ENCODE measurements around the gene FSHB. TPM values are rescaled to one million over a fixed set of nuclear protein-coding genes. Genes with fewer than 3 reads are reported as not detected.
"Not testable (repeated sequence)": the region's sequence is repeated elsewhere in the genome, so short reads cannot be mapped to it uniquely, and the experiment has no call there.

Gene FSHB
- total RNA-seq = not detected
- long read RNA-seq = 0 reads

DNA sequence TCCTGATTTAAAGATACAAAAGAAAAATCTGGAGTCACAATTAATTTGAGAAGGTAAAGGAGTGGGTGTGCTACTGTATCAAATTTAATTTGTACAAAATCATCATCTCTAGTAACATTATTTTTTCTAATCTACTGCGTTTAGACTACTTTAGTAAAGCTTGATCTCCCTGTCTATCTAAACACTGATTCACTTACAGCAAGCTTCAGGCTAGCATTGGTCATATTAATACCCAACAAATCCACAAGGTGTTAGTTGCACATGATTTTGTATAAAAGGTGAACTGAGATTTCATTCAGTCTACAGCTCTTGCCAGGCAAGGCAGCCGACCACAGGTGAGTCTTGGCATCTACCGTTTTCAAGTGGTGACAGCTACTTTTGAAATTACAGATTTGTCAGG, at the start of gene FSHB:
TSS of gene FSHB (plus strand) at position 301 of the 400 bp plus-strand sequence. CDS start 889 bp downstream, outside the sequence.
- intact Hi-C loops (cut with DNase I, micrococcal nuclease) = no loop called here
- ATAC-seq = no peak
- DNase-seq = no peak

DNA sequence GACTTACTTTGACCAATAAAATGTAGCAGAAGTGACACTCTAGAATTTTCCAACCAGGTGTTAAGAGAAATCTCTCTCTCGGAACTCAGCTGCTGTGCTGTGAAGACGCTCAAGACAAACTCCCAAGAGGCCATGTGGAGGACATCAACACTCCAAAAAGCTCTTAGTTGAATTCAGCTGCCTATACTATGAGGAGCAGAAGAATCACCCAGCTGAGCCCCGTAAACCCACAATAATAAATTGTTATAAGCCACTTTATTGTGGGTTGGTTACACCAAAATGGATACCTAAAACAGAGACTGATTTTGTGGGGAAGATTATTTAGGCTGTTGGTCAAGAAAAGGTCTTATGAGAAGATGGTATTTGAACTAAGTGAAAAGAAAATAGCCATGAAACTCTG, 44.1 kb upstream of the FSHB start:
- intact Hi-C loops (cut with DNase I, micrococcal nuclease) = no loop called here
- ATAC-seq = no peak
- no peak for DNase-seq

DNA sequence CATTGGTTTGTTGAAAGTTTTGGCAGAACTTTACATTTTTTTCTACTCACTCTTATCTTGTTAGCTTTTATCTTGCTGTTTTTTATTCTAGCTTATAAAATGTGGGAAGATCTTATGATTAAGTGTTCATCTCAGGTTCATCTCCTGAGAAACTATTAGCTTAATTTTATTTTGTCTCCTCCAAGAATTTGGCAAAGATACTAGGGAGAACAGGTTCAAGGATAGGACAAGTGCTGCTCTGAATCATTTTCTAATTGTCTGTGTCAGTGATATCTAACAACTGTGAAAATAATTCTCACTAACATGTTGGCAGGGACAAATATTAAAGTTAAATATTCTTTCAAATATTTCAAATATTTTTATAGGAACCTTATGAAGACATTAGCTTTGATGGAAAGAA, 38.2 kb upstream of the FSHB start:
- intact Hi-C loops (cut with DNase I, micrococcal nuclease) = no loop called here
- no peak for ATAC-seq
- no peak for DNase-seq

DNA sequence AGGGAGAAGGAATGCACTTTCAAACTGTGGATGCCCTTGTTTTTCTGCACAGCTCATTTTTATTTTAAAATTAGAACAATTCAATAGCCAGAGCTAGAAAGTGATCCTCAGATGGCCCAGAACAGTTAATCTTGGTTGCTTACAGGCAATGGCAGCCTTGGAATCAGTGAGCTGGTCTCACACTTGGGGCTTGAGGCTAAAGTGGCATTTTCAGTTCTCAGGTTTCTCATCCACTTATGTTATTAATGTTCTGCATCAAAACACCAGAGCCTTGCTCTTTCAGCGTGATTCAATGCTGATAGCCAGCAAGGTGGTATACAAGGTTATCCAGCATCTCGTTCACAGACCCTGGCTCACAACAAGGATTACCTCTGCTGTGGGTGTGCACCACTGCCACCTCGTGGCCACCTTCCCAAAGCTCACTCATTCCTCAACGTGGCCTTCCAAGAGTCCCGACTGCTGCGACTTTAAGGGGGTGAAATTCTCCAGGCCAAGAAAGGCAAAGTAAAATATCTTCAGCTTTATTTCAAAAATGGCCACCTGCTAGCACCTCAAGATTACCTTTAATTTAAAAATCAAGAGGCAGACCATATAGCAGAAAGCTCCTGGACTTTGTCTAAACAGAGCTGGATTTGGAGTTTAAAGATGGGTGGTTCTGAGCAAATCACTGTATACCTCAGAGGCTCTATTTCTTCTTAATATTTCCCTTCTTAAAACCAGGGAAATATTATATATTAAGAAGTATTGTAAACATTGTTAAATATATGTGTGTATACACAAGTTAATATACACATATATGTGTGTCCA, 34.2 kb upstream of the FSHB start:
- intact Hi-C loops (cut with DNase I, micrococcal nuclease) = no loop called here
- DNase-seq (peak; percentile 36 to 62), ATAC-seq (peak; percentile 72)

DNA sequence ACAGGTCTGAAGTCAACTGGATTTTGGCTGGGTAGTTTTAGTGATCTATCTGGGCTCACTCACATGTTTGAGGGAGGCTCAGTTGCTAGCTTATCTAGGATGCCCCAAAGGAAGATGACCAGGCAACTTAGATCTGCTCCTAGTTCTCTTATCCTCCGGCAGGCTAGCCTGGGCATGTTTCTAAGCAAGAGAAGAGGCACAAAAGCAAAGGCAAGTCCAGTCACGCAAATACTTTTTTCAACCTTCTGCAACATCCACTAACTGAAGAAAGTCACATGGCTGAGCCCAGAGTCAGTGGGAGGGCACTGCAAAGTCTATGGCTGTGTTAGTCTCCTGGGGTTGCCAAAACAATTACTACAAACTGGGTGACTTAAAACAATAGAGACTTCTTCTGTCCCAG, 32.9 kb upstream of the FSHB start:
- DNase-seq = no peak
- no peak for ATAC-seq
- intact Hi-C loops (cut with DNase I, micrococcal nuclease) = no loop called here

DNA sequence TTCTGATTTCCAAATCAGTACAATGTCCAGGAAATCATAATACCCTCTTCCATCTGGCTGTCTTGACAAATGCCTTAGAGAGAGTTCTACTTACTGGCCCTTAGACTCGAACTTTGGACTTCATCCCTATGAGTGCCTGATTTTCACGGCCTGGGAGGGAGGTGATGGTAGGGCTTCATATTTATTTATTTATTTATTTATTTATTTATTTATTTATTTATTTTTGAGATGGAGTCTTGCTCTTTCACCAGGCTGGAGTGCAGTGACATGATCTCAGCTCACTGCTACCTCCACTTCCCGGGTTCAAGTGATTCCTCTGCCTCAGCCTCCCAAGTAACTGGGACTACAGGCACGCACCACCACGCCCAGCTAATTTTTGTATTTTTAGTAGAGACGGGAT, 27.8 kb upstream of the FSHB start:
- intact Hi-C loops (cut with DNase I, micrococcal nuclease); ATAC-seq; DNase-seq: not testable (repeated sequence)

DNA sequence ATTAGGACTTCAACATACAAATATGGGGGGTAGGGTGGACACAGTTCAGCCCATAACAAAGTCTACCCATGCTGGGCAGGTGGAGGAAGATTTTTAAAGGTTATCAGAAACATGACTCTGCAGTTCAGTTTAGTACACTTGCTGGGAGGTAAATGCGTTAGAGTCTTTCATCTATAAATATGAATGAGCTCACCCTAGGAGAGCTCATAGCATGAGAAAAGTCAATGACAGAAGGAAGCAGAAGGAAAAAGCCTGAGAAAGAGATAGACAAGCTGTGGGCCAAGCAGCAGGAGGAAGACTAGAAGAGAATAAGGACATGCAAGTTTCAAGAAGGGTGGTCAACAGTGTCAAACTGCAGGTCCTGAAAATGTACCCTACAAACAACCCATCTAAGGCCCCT, 27.0 kb upstream of the FSHB start:
- ATAC-seq = no peak
- intact Hi-C loops (cut with DNase I, micrococcal nuclease) = no loop called here
- no peak for DNase-seq

DNA sequence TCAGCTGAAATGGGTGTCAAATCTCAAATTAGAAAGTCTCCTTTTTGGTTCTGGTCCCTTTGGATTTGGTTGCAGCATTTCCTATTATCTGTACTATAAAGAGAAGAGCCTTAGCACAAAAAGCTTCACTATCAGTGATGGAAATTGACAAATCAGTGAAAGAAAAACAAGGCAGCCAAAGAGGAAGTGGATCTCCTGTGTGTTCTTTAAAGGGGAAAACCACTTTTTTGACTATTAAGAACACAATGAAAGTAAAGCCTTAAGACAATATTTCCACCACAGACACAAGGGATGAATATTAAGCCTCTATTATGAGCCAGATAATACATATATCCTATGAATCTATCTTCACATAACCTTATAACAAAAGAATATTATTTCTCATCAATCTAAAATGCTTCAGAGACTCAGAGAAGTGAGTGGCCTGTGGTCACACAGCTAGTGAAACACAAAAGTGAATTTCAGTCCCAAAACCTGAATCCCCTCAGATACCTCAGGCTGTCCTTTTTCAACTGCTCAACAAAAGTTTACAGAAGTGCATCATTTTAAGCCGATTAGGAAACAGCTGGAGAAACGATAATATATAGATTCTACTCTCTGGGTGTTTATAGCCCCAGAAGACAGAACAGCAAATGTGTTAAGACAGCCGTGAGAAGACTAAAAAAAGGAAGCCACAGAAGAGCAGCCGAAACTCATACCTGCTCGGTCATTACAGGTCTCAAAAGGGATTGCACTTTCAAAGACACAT, 24.4 kb upstream of the FSHB start:
- intact Hi-C loops (cut with DNase I, micrococcal nuclease) = no loop called here
- DNase-seq (no peak), ATAC-seq (no peak)

DNA sequence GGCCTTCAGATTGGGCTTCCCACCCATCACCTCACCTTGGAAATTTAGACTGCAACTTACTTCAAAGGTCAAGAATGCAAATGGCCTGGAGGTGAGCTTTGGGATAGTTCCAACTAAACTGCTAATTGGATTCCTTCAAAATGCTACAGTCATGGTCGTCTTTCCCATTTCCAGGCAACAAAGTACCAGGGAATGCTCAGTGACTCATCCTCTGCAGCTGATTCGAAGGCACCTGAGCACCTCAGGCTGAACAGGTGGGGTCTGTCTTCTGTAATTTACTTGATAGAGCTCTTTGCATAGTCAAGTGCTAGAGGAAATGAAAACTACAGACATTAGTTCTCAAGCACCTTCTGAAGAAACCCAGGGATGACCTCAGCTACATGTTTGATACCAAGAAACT, 20.5 kb upstream of the FSHB start:
- intact Hi-C loops (cut with DNase I, micrococcal nuclease) = no loop called here
- DNase-seq (no peak), ATAC-seq (no peak)

DNA sequence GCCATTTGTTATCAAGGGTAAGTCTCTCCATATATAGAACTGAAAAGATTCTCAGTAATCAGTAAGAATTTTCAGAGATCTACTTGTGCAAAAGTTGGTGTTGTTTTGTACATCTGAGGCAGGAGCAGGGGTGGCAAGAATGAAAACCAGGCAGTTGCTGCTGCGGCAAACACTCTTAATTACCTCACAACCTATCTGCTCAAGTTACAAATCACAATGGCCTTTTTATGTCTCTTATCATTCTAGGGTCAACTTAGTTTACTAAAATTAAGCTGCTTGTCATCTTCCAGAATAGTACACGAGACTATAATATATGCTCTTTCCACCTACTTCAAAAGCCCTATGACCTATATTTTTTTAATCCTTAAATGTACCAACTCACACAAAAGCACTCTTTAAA, 14.3 kb upstream of the FSHB start:
- DNase-seq = no peak
- no peak for ATAC-seq
- intact Hi-C loops (cut with DNase I, micrococcal nuclease) = no loop called here

DNA sequence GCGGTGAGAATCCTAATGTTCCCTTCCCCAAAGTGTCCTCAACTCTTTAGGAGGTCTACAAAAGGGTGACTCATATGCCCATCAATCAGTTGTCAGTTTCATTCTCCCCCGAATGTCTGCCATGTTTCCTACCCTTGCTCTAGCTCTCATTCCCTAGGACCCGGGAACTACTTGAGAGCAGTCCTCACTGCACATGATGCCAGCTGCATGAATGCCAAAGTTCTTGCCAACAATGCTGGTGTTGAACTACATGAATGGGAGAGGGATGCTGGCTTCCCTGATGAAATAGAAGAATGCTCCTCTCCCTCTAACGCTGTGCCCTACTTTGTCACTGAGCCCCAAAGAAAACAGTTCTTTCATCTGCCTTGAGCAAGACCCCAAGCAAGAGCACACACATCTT, 12.5 kb upstream of the FSHB start:
- ATAC-seq (no peak), DNase-seq (no peak)
- intact Hi-C loops (cut with DNase I, micrococcal nuclease) = no loop called here

DNA sequence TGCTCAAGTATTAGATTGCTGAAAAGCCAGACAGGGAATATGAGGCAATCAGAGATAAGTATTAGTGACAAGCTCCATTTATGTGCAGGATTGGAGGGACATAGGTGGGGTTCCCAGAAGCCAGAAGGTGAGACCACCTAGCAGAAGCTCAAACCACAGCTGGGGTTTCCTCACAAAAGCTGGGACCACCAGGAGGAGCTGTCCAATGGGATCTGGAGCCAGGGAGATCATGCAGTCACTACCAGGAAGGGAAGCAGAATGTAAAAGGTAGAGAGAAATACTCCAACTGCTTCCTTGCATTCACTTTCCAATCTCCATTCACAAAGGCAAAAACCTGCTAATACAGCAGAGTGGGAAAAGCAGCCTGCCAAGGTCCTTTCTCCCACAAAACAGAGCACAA, 5.2 kb upstream of the FSHB start:
- ATAC-seq (no peak), DNase-seq (no peak)
- intact Hi-C loops (cut with DNase I, micrococcal nuclease) = no loop called here

DNA sequence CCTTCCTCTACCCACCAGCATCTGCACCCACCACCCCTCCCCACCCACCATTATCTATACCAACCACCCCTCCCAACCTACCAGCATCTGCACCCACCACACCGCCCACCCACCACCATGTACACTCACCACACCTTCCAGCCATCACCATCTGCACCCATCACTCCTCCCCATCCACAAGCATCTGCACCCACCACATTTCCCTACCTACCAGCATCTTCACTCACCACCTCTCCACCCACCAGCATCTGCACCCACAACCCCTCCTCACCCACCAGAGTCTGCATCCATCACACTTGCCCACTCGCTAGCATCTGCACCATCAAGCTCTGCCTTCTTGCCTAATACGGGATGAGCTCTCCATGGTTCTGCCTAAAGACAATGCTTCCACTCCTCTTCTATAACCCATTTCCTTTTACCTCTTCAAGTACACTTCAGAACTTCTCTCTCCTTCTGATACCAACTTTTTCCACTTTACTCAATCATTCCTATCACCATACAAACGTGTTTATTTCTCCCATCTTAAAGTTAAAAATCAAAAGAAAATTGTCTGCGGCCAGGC, 2.4 kb upstream of the FSHB start:
- DNase-seq (no peak), ATAC-seq (no peak)
- intact Hi-C loops (cut with DNase I, micrococcal nuclease) = no loop called here

DNA sequence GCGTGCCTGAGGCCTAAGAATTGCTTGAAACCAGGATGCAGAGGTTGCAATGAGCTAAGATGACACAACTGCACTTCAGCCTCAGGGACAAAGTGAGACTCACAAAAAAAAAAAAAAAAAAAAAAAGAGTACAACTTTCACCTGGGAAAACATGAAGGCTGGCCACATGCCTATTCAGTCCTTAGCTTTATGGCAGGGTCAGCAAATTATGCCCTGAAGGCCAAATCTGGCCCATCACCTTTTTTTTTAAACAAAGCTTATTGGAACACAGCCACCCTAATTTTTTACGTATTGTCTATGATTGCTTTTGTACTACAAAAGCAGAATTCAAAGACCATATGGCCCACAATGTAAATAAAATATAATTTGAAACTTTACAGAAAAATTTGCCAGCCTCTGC, 8.2 kb downstream of the FSHB start:
- DNase-seq (no peak), ATAC-seq (no peak)
- intact Hi-C loops (cut with DNase I, micrococcal nuclease) = no loop called here

DNA sequence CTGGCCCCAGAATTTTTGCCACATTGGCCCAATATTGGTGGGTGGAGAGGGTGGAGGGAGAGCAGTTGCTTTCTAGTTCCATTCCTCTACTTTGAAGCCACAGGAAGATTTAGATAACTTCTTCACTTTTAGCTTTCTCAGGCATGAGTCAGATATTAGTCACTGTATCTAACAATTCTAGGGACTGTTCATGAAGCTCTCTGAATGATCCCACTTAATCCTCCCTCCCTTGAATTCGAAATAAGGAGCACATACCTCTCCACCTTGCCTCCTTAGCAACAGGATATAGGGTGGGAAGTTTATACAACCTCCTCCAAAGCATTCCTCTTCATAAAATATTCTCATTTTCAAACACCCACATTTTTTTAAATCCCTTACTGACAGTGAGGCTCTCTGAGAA, 13.5 kb downstream of the FSHB start:
- ATAC-seq = no peak
- no peak for DNase-seq
- intact Hi-C loops (cut with DNase I, micrococcal nuclease) = no loop called here

DNA sequence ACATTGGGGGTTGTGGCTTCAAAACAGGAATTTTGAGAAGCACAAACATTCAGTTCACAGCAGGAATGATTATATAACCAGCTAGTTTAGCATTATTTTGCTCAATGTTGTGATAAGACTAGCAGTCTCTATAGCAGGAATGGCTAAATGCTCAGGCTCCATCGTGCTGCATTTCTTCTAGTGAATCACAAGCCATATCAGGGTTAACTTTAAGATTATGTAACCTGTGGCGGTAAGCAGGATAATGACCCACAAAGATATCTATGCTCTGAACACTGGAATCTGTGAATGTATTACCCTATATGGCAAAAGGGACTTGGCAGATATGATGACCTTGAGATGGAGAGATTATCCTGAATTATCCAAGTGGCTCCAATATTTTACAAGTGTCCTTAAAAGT, 14.8 kb downstream of the FSHB start:
- intact Hi-C loops (cut with DNase I, micrococcal nuclease) = no loop called here
- ATAC-seq = no peak
- DNase-seq = no peak

DNA sequence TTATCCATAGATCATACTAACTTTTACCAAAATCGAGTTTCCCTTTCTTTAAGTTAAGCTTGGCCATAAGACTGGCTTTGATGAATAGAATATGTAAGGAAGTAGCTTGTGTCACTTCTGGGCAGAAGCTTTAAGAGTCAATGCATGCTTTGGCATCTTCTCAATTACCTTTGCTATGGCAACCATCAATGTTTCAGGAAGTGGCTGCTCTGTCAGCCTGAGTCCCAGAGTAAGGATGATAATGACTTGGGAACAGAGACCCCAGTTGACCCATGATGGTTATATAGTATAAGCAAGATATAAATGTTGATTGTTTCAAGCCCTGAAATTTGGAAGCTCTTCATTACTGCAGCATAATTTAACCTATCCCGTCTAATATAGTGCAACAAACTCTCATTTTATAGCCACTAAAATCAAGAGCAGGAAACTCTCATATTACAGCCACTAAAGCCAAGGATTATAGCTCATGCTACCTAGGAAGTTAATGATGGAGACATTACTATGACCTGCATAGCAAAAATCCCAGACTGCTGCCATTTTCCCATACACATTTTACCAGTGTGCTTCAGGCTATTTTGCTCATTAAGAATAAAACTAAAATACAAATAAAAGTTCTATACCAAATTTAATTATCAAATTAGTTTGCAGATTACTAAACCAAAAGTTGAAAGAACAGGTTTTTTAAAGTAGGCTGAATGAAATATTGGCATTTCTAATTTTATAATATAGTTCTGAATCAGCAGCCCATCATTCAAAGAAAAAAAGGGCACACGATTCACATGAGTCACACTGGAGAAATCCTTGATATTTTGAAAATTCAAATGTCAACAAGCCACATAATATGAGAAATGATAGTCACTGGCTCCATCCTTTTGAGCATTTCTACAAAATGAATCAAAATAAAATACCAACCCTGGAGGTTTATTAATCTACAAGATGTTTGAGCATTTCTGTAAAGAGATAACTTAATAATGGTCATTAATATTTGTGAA, 23.8 kb downstream of the FSHB start:
- no peak for ATAC-seq
- no peak for DNase-seq
- intact Hi-C loops (cut with DNase I, micrococcal nuclease) = no loop called here

DNA sequence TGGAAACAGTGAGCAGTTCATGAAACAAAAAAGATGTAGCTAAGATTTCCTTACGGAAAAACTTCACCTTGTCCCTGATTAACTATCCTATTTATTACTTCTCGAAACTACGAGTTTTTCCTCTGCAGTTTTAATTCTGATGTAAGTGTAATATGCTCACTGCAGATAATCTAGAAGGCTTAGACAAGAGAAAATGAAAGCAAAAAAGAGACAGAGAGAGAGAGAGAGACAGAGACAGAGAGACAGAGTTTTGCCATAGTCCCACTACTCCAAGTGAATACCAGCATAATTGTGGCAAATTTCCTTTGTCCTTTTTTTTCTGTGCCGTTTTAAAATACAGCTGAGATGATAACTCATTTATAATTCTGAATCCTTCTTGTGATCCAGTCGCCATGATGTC, 24.8 kb downstream of the FSHB start:
- DNase-seq (no peak), ATAC-seq (no peak)
- intact Hi-C loops (cut with DNase I, micrococcal nuclease) = no loop called here

DNA sequence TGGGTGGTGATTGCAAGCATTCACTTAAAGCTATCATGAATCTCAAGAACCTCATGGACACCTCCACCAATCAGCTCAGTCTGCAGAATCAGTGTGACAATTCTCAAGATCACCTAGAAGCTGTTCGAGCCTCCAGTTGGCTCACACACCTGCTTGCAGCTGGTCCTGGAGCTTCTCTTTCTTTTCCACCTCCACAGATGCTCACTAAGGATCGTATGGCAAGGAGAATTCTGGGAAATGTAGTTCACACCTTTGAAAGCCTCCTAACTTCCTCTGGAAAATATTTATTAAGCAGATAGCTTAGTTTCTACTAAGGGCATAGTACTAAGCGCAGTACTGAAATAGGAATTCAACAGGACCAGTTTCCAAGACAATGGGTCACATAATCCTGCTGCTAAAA, 26.2 kb downstream of the FSHB start:
- intact Hi-C loops (cut with DNase I, micrococcal nuclease) = no loop called here
- ATAC-seq (no peak), DNase-seq (no peak)

Measured in left colon (tissue), 2 donors.